Activated CD8-positive, alpha-beta memory T cell treated with anti-CD3 and anti-CD28 coated beads, Interleukin-2, amount 10 ng/mL, durations not matched to agents 7 days and 5 days (primary cell): ENCODE measurements around the gene BMP5. TPM values are rescaled to one million over a fixed set of nuclear protein-coding genes. Genes with fewer than 3 reads are reported as not detected.

Source experiments
- ATAC-seq: fragments of 150-1000 bp; cut with Tn5 transposase; one replicate; pipeline ENCODE4 v1.10.0; 2021; ENCODE audit warnings: moderate library complexity
- CTCF ChIA-PET: fragments of 350-600 bp; sonication (Branson Sonifier 250); formaldehyde crosslinking; loops from one replicate; lab custom pipeline; 2021; ENCODE audit warnings: antibody characterized with exemption; lab: Charles Lee
- DNase-seq: peaks from one replicate; pipeline ENCODE4 v3.0.0-alpha.2; 2020
- H3K27ac Mint-ChIP-seq: one replicate; pipeline ENCODE4 v1.8.0; 2021; ENCODE audit warnings: mild to moderate bottlenecking, mixed read lengths
- H3K27me3 Mint-ChIP-seq: one replicate; pipeline ENCODE4 v1.8.0; 2021; ENCODE audit warnings: mixed read lengths
- H3K36me3 Mint-ChIP-seq: one replicate; pipeline ENCODE4 v1.8.0; 2021; ENCODE audit warnings: mild to moderate bottlenecking, mixed read lengths
- H3K4me1 Mint-ChIP-seq: one replicate; pipeline ENCODE4 v1.8.0; 2021; ENCODE audit warnings: mixed read lengths
- H3K4me3 Mint-ChIP-seq: one replicate; pipeline ENCODE4 v1.8.0; 2021; ENCODE audit warnings: mild to moderate bottlenecking, moderate library complexity, mixed read lengths
- H3K9me3 Mint-ChIP-seq: one replicate; pipeline ENCODE4 v1.8.0; 2022; ENCODE audit warnings: low read depth, mixed read lengths
- total RNA-seq, 2 experiments: library from RNA; stranded (reverse); gene quantifications; one replicate each; pipeline ENCODE4 v1.2.3, GENCODE V29; 2021

Gene BMP5
- total RNA-seq, 2 experiments from 2014 or later, result not detected

DNA sequence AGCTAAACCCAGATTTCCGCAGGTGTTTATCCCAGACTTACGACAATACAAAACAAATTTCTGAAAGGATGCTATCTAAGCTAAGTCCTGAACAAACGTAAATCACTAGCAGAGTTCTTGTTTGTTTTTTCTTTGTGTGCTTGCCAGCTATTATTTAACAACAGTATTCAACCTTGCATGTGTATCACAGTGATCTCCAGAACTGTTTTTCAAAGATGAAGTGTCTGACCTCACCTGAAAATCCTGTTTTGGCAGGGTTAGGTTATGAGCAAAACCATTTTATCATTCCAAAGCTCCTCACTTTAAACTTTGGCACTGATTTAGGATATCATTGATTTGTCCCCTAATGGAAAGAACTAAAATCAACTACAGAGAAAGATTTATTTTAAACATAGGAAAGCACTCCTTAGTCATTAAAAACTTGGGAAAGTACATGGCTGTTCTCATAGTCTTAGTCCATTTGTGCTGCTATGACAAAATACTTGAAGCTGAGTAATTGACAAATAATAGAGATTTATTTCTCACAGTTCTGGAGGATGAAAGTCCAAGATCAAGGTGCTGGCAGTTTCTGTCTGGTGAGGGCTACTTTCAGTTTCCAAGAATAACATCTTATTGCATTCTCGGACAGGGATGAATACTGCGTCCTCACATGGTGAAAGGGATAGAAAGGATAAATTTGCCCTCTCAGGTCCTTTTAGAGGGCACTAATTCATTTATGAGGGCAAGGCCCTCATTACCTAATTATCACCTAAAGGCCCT is 20.8 kb upstream of the BMP5 start:
- H3K27me3 Mint-ChIP-seq, result no peaks in the 10 kb centered on the region
- H3K9me3 Mint-ChIP-seq, result peaks cover 6% of the 10 kb centered on the region
- DNase-seq (no peak), ATAC-seq (no peak)
- CTCF ChIA-PET, result no interaction called here
- H3K36me3 Mint-ChIP-seq, result no peaks in the 10 kb centered on the region
- H3K4me1 Mint-ChIP-seq, result no peaks in the 10 kb centered on the region
- H3K4me3 Mint-ChIP-seq, result no peak overlapping the region
- H3K27ac Mint-ChIP-seq, result no peak overlapping the region

- DNase-seq (no peak), ATAC-seq (no peak)
- H3K9me3 Mint-ChIP-seq, result peaks cover 2% of the 10 kb centered on the region
- CTCF ChIA-PET, result no interaction called here
- no peak overlapping the region for H3K4me3 Mint-ChIP-seq
- H3K27me3 Mint-ChIP-seq, result no peaks in the 10 kb centered on the region
- no peaks in the 10 kb centered on the region for H3K36me3 Mint-ChIP-seq
- no peaks in the 10 kb centered on the region for H3K4me1 Mint-ChIP-seq
- no peak overlapping the region for H3K27ac Mint-ChIP-seq
These were observed 17.5 kb upstream of the BMP5 start for GRCh38 chr6:55892749-55893357.

DNA sequence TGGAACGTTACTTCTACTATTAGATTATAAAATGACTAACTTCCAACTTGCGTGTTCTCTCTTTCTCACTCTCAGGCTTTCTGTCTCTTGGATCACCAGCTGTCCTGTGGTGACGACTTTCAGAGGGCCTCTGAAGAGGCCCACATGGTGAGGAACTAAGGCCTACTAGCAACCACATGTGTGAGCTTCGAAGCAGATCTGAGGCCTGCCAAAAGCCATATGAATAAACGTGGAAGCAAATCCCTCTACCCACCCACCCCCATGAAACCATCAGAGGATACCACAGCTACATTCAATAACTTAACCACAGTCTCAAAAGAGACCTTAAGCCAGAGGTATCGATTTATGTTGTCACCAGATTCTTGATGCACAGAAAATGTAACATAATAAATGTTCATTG is 13.5 kb upstream of the BMP5 start:
- CTCF ChIA-PET, result no interaction called here
- ATAC-seq, result no peak
- DNase-seq, result no peak
- H3K4me3 Mint-ChIP-seq, result no peak overlapping the region
- H3K27ac Mint-ChIP-seq, result no peak overlapping the region
- H3K36me3 Mint-ChIP-seq, result no peaks in the 10 kb centered on the region
- no peaks in the 10 kb centered on the region for H3K4me1 Mint-ChIP-seq
- H3K9me3 Mint-ChIP-seq, result peaks cover 2% of the 10 kb centered on the region
- H3K27me3 Mint-ChIP-seq, result no peaks in the 10 kb centered on the region

GRCh38 chr6:55886185-55886836 is 10.9 kb upstream of the BMP5 start:
- peaks cover 2% of the 10 kb centered on the region for H3K9me3 Mint-ChIP-seq
- CTCF ChIA-PET, result no interaction called here
- no peak overlapping the region for H3K27ac Mint-ChIP-seq

GRCh38 chr6:55882718-55883569 is 7.6 kb upstream of the BMP5 start:
- no peak for DNase-seq
- Mint-ChIP-seq H3K27ac (no peak overlapping the region), H3K36me3 (no peaks in the 10 kb centered on the region), H3K4me1 (no peaks in the 10 kb centered on the region), H3K9me3 (peaks cover 2% of the 10 kb centered on the region), H3K4me3 (no peak overlapping the region), H3K27me3 (no peaks in the 10 kb centered on the region)
- no peak for ATAC-seq
- CTCF ChIA-PET, result no interaction called here

More at GRCh38 chr6:55886185-55886836, 10.9 kb upstream of the BMP5 start:
- no peak for ATAC-seq
- Mint-ChIP-seq H3K27me3 (no peaks in the 10 kb centered on the region), H3K4me3 (no peak overlapping the region), H3K36me3 (no peaks in the 10 kb centered on the region), H3K4me1 (no peaks in the 10 kb centered on the region)
- DNase-seq, result no peak

DNA sequence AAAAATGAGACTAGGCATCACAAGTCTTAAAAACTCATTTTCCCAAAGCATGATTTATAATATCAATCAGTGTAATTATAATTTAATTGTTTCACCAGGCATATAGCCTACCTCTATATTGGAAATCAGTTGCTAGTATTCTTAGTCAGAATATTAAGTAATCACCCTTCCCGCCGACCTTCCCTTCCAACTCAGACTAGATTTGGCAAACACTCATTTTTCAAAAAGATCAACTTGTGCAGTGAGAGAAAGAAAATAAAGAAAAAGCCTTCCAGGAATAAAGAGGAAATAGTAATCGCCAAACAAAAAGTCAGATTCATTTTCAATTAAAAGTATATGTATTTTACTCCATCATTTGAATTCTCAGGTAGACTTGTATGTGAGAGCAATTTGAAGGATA is 1.9 kb upstream of the BMP5 start:
- DNase-seq (no peak), ATAC-seq (no peak)
- Mint-ChIP-seq H3K27me3 (no peaks in the 10 kb centered on the region), H3K4me3 (no peak overlapping the region), H3K36me3 (no peaks in the 10 kb centered on the region), H3K27ac (no peak overlapping the region), H3K4me1 (no peaks in the 10 kb centered on the region), H3K9me3 (peaks cover 2% of the 10 kb centered on the region)
- CTCF ChIA-PET, result no interaction called here

DNA sequence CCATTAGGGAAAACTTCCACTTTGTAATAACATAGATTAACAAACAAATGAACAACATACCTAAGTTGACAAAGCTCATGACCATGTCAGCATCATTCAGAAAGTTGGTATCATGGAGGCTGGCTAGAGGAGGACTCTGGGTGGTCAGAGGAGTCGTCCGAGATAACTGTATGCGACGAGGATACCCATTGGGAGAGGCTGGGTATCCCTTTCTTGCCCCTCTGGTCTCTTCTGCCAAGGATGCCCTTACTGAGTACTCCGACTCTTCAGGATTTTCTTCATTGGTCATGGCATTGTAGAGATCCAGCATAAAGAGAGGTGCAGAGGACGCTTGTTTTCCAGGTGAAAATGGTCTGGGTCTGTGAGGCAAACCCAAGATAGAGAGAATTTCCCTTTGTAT is 1.1 kb downstream of the BMP5 start:
- CTCF ChIA-PET, result no interaction called here
- Mint-ChIP-seq H3K9me3 (peaks cover 2% of the 10 kb centered on the region), H3K4me1 (no peaks in the 10 kb centered on the region), H3K27ac (no peak overlapping the region), H3K36me3 (no peaks in the 10 kb centered on the region), H3K4me3 (no peak overlapping the region), H3K27me3 (no peaks in the 10 kb centered on the region)
- DNase-seq, result no peak
- ATAC-seq, result no peak

DNA sequence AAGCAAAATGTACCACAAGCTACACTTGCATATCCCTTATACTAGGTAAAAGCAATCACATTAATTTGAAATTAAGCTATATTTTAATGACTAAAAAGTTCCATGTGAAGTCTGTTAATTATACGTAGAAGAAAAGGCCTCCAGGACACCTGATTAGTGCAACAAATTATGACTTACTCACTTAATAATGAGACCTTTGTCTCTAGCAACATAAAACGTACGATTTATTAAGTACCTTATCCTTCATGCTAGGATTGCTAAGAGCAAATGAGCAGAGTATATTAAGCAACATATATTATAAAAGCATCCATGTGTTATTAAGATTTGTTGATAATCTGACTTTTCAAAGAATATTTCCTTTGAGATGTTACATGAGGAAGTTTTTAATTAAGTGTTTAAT is 2.5 kb downstream of the BMP5 start:
- CTCF ChIA-PET, result no interaction called here
- Mint-ChIP-seq H3K27ac (no peak overlapping the region), H3K9me3 (peaks cover 2% of the 10 kb centered on the region), H3K36me3 (no peaks in the 10 kb centered on the region), H3K4me3 (no peak overlapping the region), H3K4me1 (no peaks in the 10 kb centered on the region), H3K27me3 (no peaks in the 10 kb centered on the region)
- DNase-seq (no peak), ATAC-seq (no peak)

- no peaks in the 10 kb centered on the region for H3K36me3 Mint-ChIP-seq
These were observed 5.1 kb downstream of the BMP5 start for GRCh38 chr6:55870181-55870813.

DNA sequence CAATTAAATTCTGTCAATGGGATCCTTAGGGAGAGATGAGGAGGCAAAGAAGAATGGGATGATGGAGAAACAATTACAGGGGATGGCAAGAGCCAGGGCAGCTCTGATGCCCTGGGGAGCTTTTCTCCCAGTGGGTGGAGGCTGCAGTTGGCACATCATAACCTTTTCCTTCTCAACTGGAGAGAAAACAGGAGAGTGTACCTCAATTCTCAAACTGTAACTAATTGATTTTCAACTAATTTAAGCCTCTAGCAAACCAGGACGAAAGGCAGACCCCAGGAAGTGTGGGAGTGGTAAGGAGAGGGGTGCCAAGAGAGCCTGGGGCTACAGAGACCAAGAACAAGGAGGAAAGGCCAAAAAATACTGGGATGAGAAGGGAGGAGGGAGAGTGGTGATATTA is 5.7 kb downstream of the BMP5 start:
- CTCF ChIA-PET, result no interaction called here
- no peak for DNase-seq
- H3K9me3 Mint-ChIP-seq, result no peaks in the 10 kb centered on the region
- no peaks in the 10 kb centered on the region for H3K4me1 Mint-ChIP-seq
- H3K36me3 Mint-ChIP-seq, result no peaks in the 10 kb centered on the region
- no peak for ATAC-seq
- no peak overlapping the region for H3K27ac Mint-ChIP-seq
- no peak overlapping the region for H3K4me3 Mint-ChIP-seq
- H3K27me3 Mint-ChIP-seq, result no peaks in the 10 kb centered on the region

More at GRCh38 chr6:55870181-55870813, 5.1 kb downstream of the BMP5 start:
- no peak overlapping the region for H3K27ac Mint-ChIP-seq
- CTCF ChIA-PET, result no interaction called here
- DNase-seq (no peak), ATAC-seq (no peak)
- no peak overlapping the region for H3K4me3 Mint-ChIP-seq
- peaks cover 2% of the 10 kb centered on the region for H3K9me3 Mint-ChIP-seq
- H3K27me3 Mint-ChIP-seq, result no peaks in the 10 kb centered on the region
- no peaks in the 10 kb centered on the region for H3K4me1 Mint-ChIP-seq

DNA sequence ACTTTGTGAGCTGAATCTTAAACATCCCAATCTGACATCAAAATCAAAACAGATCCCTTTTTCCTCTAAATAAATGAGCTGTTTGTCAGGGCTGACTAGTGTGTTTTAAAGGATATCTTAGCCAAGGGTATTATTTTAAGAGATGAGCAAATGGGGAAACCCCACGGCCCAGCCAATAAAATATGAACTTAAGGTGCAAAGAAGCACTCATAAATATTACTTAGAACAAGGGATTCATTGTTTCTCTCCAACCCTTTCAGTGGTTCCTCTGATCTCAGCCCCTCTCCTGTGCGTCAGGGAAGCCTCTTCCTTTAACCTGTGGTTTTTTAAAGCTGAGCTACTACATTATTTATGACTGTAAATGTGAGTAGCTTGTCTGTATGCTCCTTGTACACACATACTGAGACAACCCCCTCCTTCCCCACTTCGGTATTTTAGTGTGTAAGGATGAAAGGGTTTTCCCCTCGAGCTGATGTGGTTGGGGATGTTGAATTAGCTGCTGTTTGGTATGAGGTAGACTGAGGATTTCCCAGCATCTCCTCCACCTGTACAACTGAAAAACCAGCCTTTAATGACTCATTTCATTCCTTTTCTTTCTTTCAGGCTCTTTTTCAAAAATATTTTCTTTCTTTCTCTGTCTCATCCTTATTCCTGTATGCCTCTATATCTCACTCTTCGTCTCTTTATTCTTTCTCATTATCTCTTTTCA is 6.5 kb downstream of the BMP5 start:
- ATAC-seq (no peak), DNase-seq (no peak)
- H3K27me3 Mint-ChIP-seq, result no peaks in the 10 kb centered on the region
- H3K27ac Mint-ChIP-seq, result no peak overlapping the region
- H3K4me3 Mint-ChIP-seq, result no peak overlapping the region
- H3K9me3 Mint-ChIP-seq, result no peaks in the 10 kb centered on the region
- CTCF ChIA-PET, result no interaction called here
- no peaks in the 10 kb centered on the region for H3K4me1 Mint-ChIP-seq
- no peaks in the 10 kb centered on the region for H3K36me3 Mint-ChIP-seq

DNA sequence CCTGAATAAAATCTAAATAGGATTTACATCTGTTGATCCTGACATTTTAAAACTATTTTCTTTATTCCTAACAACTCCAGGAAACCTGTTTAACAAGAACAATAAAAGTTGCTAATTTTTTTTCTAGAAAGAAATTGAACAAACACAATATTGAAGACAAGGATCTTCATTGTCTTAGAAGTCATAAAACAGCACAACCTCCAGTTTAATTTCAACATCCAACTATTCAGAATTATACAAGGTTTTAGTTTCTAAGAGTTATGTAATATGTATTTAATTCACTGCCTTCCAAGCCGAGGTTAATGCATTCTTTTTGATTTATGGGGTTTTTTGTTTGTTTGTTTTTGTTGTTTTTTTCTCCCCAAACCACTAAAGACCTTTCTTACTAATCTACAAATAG is 7.2 kb downstream of the BMP5 start:
- DNase-seq, result no peak
- no peaks in the 10 kb centered on the region for H3K4me1 Mint-ChIP-seq
- CTCF ChIA-PET, result no interaction called here
- no peak overlapping the region for H3K27ac Mint-ChIP-seq
- no peak overlapping the region for H3K4me3 Mint-ChIP-seq
- no peaks in the 10 kb centered on the region for H3K36me3 Mint-ChIP-seq
- no peaks in the 10 kb centered on the region for H3K27me3 Mint-ChIP-seq
- no peaks in the 10 kb centered on the region for H3K9me3 Mint-ChIP-seq
- ATAC-seq, result no peak
